PFSK-1 (cell line): ENCODE measurements around the gene DIP2C.

Experiments
- FOXP2 ChIP-seq: optimal IDR thresholded peaks from 2 replicates; pipeline ENCODE3; 2011; ENCODE audit warnings: borderline replicate concordance, control low read depth, inconsistent platforms; ENCODE audit not compliant: insufficient read depth; ENCODE audit errors: extremely low read length, extremely low read depth
- POLR2AphosphoS5 ChIP-seq: IDR thresholded peaks from 2 replicates; pipeline ENCODE4 v1.6.1; 2012; ENCODE audit warnings: low read depth, mild to moderate bottlenecking, control low read depth, low read length, moderate library complexity
- SIN3A ChIP-seq: IDR thresholded peaks from 2 replicates; pipeline ENCODE4 v1.6.1; 2012; ENCODE audit warnings: mild to moderate bottlenecking, low read length, moderate library complexity, borderline replicate concordance; ENCODE audit not compliant: insufficient read depth
- TAF1 ChIP-seq: IDR thresholded peaks from 2 replicates; pipeline ENCODE4 v1.6.1; 2012; ENCODE audit warnings: low read length, control low read depth, borderline replicate concordance; ENCODE audit not compliant: insufficient read depth
- TF ChIP-seq, protein P1 (sequence below), 2 experiments: IDR thresholded peaks; 2 replicates each; pipeline versions ENCODE4 v1.6.1 to v1.8.0; 2011 to 2012; ENCODE audit warnings: low read depth in 2 of 2, low read length in 2 of 2, control low read depth in 1 of 2, inconsistent platforms in 1 of 2, mild to moderate bottlenecking in 1 of 2, moderate library complexity in 1 of 2; ENCODE audit not compliant: insufficient read depth in 1 of 2

Gene DIP2C

DNA sequence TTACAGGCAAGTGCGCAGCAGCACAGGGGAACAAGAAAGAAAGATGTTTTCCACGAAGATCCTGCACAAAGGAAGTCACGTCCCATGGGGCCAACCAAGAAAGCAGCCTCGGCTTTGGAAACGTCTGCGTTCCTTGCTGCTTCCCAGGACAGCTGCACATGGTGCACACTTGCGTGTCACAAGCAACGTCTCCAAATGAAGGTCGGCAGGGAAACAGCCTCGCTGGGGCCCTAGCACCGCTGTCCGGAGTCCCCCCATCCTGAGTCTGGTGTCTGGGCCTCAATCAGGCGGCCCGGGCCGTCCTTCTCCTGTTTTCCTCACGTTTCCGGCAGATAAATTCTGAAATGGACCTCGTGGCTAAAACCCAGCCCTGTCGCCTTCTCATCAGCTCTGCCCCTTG lies 206.2 kb downstream of the DIP2C start:
- TF ChIP-seq POLR2AphosphoS5 = no peak
- no peak for TF ChIP-seq TAF1

DNA sequence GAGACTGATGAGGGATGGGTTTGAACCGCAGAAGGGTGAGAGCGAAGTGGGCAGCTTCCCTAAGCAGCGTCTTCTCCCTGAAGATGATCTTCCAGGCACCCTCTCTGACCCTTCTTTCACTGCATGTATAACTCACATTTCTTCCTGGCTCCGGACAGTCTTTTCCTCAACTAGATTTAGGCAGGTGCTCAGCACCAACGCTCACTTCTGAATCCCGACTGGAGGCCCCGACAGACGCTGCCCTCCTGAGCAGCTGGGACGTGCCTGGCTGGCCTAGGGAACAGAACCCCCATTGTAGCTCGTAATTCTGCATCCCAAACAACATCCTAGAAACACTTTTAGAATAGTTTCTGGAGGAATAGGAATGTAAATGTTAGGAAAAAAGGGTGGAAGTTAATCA lies 206.6 kb downstream of the DIP2C start:
- TF ChIP-seq FOXP2 = no peak
- no peak for TF ChIP-seq TAF1
- TF ChIP-seq SIN3A = no peak
- TF ChIP-seq, protein P1, sequence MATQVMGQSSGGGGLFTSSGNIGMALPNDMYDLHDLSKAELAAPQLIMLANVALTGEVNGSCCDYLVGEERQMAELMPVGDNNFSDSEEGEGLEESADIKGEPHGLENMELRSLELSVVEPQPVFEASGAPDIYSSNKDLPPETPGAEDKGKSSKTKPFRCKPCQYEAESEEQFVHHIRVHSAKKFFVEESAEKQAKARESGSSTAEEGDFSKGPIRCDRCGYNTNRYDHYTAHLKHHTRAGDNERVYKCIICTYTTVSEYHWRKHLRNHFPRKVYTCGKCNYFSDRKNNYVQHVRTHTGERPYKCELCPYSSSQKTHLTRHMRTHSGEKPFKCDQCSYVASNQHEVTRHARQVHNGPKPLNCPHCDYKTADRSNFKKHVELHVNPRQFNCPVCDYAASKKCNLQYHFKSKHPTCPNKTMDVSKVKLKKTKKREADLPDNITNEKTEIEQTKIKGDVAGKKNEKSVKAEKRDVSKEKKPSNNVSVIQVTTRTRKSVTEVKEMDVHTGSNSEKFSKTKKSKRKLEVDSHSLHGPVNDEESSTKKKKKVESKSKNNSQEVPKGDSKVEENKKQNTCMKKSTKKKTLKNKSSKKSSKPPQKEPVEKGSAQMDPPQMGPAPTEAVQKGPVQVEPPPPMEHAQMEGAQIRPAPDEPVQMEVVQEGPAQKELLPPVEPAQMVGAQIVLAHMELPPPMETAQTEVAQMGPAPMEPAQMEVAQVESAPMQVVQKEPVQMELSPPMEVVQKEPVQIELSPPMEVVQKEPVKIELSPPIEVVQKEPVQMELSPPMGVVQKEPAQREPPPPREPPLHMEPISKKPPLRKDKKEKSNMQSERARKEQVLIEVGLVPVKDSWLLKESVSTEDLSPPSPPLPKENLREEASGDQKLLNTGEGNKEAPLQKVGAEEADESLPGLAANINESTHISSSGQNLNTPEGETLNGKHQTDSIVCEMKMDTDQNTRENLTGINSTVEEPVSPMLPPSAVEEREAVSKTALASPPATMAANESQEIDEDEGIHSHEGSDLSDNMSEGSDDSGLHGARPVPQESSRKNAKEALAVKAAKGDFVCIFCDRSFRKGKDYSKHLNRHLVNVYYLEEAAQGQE (IDR thresholded peaks at IDR 0.05; ENCODE audit: insufficient read depth in 1 of 2, low read depth in 2 of 2, low read length in 2 of 2) = no peak
- TF ChIP-seq POLR2AphosphoS5 = no peak

DNA sequence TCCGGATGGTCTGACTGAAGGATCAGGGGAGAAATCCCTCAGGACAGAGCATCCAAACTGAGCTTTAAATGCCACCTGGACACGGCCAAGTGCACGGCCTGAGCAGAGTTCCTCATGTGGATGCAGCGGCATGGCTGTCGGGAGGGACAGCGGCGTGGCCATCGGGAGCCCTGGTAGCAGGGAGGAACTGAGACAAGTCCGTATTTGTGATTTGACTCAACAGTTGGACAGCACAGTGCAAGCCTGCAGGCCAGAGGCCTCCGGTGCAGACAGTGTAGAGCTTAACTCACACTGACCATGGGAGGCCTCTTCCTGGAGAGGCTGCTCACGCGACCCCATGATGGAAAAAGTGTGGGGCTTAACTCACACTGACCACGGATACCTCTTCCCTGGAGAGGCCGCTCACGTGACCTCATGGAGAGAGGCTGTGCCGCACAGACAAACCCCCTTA lies 207.4 kb downstream of the DIP2C start:
- no peak for TF ChIP-seq TAF1
- TF ChIP-seq, protein P1 (IDR thresholded peaks at IDR 0.05; ENCODE audit: insufficient read depth in 1 of 2, low read depth in 2 of 2, low read length in 2 of 2) = no peak
- no peak for TF ChIP-seq FOXP2
- no peak for TF ChIP-seq POLR2AphosphoS5
- TF ChIP-seq SIN3A = no peak

DNA sequence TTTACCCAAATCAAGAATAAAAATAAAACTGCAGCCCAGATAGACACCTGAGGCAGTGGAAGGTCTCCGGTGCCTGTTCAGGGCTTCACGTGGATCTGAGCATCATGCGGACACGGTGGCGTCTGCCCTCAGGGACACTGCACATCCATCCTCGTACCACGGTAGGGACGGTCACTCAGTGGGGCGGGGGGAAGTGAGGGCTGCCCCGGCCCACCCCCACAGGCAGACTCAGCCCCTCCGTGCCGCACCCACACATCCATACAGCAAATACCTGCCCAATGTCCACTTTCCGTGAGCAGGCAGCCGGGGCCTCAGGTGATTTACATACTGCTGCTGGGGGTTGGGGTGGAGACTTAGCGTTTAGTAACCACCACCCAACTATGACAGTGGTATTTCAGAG lies 207.8 kb downstream of the DIP2C start:
- TF ChIP-seq TAF1 (no peak), FOXP2 (no peak), POLR2AphosphoS5 (no peak), SIN3A (no peak)
- TF ChIP-seq, protein P1 (IDR thresholded peaks at IDR 0.05; ENCODE audit: insufficient read depth in 1 of 2, low read depth in 2 of 2, low read length in 2 of 2) = no peak

DNA sequence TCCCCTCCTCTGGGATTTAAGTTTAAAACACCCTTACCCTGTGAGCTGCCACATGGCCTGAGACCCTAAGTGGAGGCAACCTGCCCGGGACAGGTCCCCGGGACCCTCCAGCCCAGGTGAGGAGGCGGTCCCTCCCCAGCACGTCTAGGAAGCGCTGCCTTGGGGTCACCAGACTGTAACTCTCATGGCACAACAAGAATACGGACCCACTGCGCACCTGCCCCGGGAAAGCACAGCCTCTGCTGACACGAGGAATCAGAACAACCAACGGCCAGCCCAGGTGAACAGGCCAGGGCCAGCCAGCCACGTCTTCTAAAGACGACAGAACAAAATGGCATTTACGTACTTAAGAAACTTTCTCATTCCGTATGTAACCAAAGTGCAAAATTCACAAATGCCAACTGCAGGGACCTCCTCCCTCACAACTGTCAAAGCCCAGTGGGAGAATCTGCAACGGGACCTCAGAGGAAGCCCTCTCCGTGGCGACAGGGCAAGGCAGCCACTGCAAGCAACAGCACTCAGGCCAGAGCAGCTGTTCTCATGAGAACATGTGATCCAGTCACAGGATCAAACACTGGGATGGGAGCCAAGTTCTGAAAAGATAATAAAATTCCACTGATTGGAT lies 208.4 kb downstream of the DIP2C start:
- no peak for TF ChIP-seq TAF1
- TF ChIP-seq FOXP2 = no peak
- TF ChIP-seq, protein P1 (IDR thresholded peaks at IDR 0.05; ENCODE audit: insufficient read depth in 1 of 2, low read depth in 2 of 2, low read length in 2 of 2) = no peak
- no peak for TF ChIP-seq POLR2AphosphoS5
- no peak for TF ChIP-seq SIN3A
